ENCODE data around the gene TLE4.
"Not testable (repeated sequence)": the region's sequence is repeated elsewhere in the genome, so short reads cannot be mapped to it uniquely, and the experiment has no call there.

TLE4 gene

GRCh38 chr9:79736051-79736450 lies 164.3 kb downstream of the TLE4 start:
- no peak for DNase-seq (ENCODE audit: low spot score)

DNA sequence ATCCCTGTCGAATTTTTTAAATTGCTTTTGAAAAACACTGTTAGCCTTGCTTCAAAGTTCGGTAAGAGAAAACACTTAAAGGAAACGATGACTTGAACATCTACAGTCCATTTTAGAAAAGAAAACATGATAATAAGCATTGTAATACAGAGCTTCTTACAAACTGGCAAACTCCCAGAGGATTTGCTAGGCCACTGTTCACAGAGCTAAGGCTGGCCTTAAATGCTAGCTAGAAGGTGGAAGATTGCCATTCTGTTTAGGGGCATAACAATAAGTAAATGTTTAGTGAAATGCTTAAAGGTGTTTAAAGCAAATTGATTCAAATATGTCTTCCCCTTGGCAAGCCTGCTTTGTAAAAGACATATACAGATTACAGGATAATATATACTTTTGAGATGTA lies 169.6 kb downstream of the TLE4 start:
- no peak for DNase-seq (ENCODE audit: low spot score)

- no peak for DNase-seq (ENCODE audit: low spot score)
These were observed 170.5 kb downstream of the TLE4 start for GRCh38 chr9:79742110-79742721.

DNA sequence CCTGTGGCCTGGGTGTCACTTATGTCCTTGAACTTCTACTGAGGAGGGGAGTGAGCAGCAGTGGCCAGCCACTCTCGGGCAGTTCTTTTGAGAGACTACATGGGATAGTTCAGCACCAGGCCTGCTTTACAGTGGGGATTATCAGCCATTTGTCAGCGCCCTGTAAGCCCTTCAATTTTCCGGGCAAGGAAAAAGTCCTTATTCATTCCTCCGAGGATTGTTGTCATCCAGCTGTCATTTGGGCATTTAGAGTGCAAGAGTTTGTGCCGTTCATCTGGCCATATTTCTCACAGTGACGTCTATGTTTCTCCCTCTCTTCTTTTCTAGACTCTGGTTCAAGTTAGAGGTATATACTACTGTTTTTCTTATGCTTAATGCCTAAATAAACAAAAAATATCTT lies 172.8 kb downstream of the TLE4 start:
- DNase-seq (ENCODE audit: low spot score) = no peak

GRCh38 chr9:79745752-79746336 lies 174.1 kb downstream of the TLE4 start:
- DNase-seq (ENCODE audit: low spot score) = no peak

- DNase-seq (ENCODE audit: low spot score) = not testable (repeated sequence)
These were observed 180.2 kb downstream of the TLE4 start for GRCh38 chr9:79751895-79752466.

GRCh38 chr9:79756414-79756813 lies 184.6 kb downstream of the TLE4 start:
- DNase-seq (ENCODE audit: low spot score) = no peak

- DNase-seq (ENCODE audit: low spot score) = no peak
These were observed 185.3 kb downstream of the TLE4 start for GRCh38 chr9:79757074-79757473.

DNA sequence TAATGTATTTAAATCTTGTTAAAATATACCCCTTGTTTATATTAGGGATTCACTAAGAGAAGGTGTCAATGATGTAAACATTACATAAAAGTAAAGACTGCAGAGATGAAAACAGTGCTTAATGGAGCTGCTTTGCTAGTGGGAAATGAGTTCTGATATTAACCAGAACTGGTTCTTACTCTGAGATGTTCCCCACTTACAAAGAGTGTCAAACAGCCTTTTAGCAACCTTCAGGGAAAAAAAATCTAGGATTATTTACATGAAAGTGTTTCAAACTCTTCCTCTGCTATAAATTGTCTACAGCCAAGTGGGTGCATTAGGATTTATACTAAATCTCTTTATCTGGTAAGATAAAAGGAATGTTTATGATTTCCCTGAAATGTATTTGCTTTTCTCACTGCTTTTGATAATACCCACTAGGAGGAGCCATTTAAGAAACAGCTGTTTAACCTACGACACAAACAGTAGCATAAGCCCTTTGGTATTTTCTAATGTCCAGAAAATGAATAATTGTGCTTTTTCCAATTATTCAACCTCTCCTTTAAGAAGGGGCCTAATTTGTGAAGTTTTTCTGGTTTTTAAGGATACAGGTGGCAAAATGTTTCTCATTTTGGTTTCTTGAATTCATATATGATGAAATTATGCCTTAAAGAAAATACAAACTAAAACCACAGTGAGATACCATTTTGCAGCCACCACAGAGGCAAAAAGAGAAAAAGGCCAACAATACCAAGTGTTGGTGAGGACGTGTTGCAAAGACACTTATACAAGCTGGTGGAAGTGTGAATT lies 186.3 kb downstream of the TLE4 start:
- DNase-seq (ENCODE audit: low spot score) = no peak

GRCh38 chr9:79759460-79759859 lies 187.7 kb downstream of the TLE4 start:
- no peak for DNase-seq (ENCODE audit: low spot score)

- no peak for DNase-seq (ENCODE audit: low spot score)
These were observed 190.3 kb downstream of the TLE4 start for GRCh38 chr9:79762070-79762469.

DNA sequence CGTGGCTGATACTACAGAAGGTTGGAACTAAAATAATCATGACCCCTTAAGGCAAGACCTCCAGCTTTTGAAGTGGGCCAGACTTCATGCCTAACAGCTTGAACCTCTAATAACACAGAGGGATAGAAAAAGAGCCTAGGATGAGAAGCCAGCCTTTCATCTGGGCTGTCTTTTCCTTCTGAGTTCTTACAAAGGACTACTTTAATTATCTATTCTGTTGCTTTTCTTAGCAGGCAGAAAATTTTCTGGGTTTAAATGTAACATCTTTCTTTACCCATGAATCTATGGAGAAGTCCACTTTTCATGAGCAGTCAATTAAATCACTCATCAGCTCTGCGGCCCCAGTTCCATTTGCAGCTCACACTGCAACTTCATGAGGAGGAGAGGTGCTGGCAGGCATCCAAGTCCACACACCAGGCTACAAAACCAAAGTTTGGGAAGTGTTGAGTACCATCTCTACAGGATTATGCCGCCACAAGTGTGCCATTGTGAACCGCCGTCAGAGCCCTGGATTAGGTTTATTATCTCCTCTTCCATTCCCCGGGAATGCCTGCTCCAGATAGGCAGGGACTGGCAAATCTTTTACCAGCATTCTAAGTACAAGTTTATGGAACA lies 192.0 kb downstream of the TLE4 start:
- DNase-seq (ENCODE audit: low spot score) = no peak

GRCh38 chr9:79764374-79764773 lies 192.6 kb downstream of the TLE4 start:
- DNase-seq (ENCODE audit: low spot score) = no peak

GRCh38 chr9:79765466-79765865 lies 193.7 kb downstream of the TLE4 start:
- no peak for DNase-seq (ENCODE audit: low spot score)

DNA sequence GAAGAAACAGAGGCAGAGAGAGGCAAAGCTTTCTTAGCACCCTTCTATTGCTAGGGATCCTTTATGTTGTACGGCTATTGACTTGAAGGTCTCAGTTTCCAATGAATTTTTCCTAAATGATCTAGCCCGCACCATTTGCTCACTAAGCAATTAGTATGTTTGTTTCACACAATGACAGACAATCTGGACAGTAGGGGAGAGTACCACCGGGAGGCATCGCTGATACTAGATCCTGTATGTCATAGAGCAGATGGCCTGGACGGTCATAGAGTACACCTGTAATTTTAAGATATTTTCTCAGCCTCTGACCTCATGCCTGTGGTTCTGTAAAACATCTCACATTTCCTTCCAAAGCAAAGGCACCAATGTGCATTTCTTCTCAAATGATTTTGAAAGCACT lies 194.3 kb downstream of the TLE4 start:
- DNase-seq (ENCODE audit: low spot score) = no peak

- DNase-seq (ENCODE audit: low spot score) = no peak
These were observed 196.4 kb downstream of the TLE4 start for GRCh38 chr9:79768194-79768593.

- DNase-seq (ENCODE audit: low spot score) = no peak
These were observed 197.9 kb downstream of the TLE4 start for GRCh38 chr9:79769476-79770275.

GRCh38 chr9:79774356-79774755 lies 202.6 kb downstream of the TLE4 start:
- no peak for DNase-seq (ENCODE audit: low spot score)
